Liver (tissue), 9 donors: Measurements from ENCODE around the gene FA2H. TPM values are rescaled to one million over a fixed set of nuclear protein-coding genes. Genes with fewer than 3 reads are reported as not detected.
"Not testable (repeated sequence)": the region's sequence is repeated elsewhere in the genome, so short reads cannot be mapped to it uniquely, and the experiment has no call there.

Experiments used
- DNase-seq: peaks from one replicate; pipeline ENCODE4 v3.0.0-alpha.2; 2017; ENCODE audit warnings: low spot score
- H3K27ac ChIP-seq, 2 donors: one replicate each; pipeline ENCODE4 v1.7.0; 2013; ENCODE audit warnings: inconsistent platforms in 2 of 2, low read length in 2 of 2, control low read depth in 1 of 2, low read depth in 1 of 2, mild to moderate bottlenecking in 1 of 2
- H3K27me3 ChIP-seq, 4 donors: one replicate each; pipeline versions ENCODE4 v1.6.1 to v1.7.0; 2013; ENCODE audit warnings: low read length in 3 of 4, inconsistent platforms in 1 of 4, mild to moderate bottlenecking in 1 of 4, moderate library complexity in 1 of 4; ENCODE audit not compliant: control insufficient read depth in 4 of 4, insufficient read depth in 4 of 4
- H3K36me3 ChIP-seq, 4 donors: one replicate each; pipeline versions ENCODE4 v1.6.1 to v1.7.0; 2013; ENCODE audit warnings: low read length in 3 of 4, mild to moderate bottlenecking in 3 of 4, low read depth in 1 of 4, moderate library complexity in 1 of 4; ENCODE audit not compliant: control insufficient read depth in 4 of 4, insufficient read depth in 3 of 4
- H3K4me1 ChIP-seq, 4 donors: one replicate each; pipeline versions ENCODE4 v1.6.1 to v1.7.0; 2013; ENCODE audit warnings: low read length in 3 of 4, mild to moderate bottlenecking in 3 of 4, moderate library complexity in 1 of 4; ENCODE audit not compliant: control insufficient read depth in 4 of 4, insufficient read depth in 4 of 4
- H3K4me3 ChIP-seq, 3 donors: one replicate each; pipeline versions ENCODE4 v1.6.1 to v1.7.0; 2013; ENCODE audit warnings: low read length in 3 of 3, control low read depth in 1 of 3, low read depth in 1 of 3, mild to moderate bottlenecking in 1 of 3
- H3K9ac ChIP-seq, 2 donors: one replicate each; pipeline ENCODE4 v1.7.0; 2013; ENCODE audit warnings: low read length in 2 of 2, mild to moderate bottlenecking in 2 of 2, moderate library complexity in 2 of 2, control low read depth in 1 of 2, low read depth in 1 of 2
- H3K9me3 ChIP-seq, 4 donors: one replicate each; pipeline versions ENCODE4 v1.6.1 to v1.7.0; 2013; ENCODE audit warnings: low read length in 3 of 4; ENCODE audit not compliant: control insufficient read depth in 4 of 4
- ATF3 ChIP-seq: IDR thresholded peaks from 2 replicates; pipeline ENCODE4 v1.6.1; 2016; ENCODE audit warnings: antibody characterized with exemption
- EGR1 ChIP-seq, 2 donors: IDR thresholded peaks; 2 replicates each; pipeline ENCODE4 v1.6.1; 2016 to 2018; ENCODE audit warnings: antibody characterized with exemption in 2 of 2, low read depth in 2 of 2
- FOXA1 ChIP-seq: IDR thresholded peaks from 2 replicates; pipeline ENCODE4 v1.6.1; 2016; ENCODE audit warnings: antibody characterized with exemption
- FOXA2 ChIP-seq: IDR thresholded peaks from 2 replicates; pipeline ENCODE4 v1.6.1; 2016; ENCODE audit warnings: antibody characterized with exemption
- GABPA ChIP-seq, 2 donors: IDR thresholded peaks in 1 of 2; conservative IDR thresholded peaks in 1 of 2; 2 replicates each; pipeline ENCODE4 v1.6.1; 2016; ENCODE audit warnings: antibody characterized with exemption in 2 of 2, mild to moderate bottlenecking in 1 of 2, moderate library complexity in 1 of 2
- HNF4A ChIP-seq, 2 donors: conservative IDR thresholded peaks; 2 replicates each; pipeline ENCODE4 v1.6.1; 2016; ENCODE audit warnings: antibody characterized with exemption in 2 of 2, mild to moderate bottlenecking in 2 of 2
- HNF4G ChIP-seq: IDR thresholded peaks from 2 replicates; pipeline ENCODE4 v1.6.1; 2016; ENCODE audit warnings: antibody characterized with exemption
- MAX ChIP-seq: IDR thresholded peaks from 2 replicates; pipeline ENCODE4 v1.6.1; 2016; ENCODE audit warnings: antibody characterized with exemption
- NR2F2 ChIP-seq: IDR thresholded peaks from 2 replicates; pipeline ENCODE4 v1.6.1; 2016; ENCODE audit warnings: antibody characterized with exemption
- RAD21 ChIP-seq, 2 donors: IDR thresholded peaks; 2 replicates each; pipeline ENCODE4 v1.6.1; 2016; ENCODE audit warnings: antibody characterized with exemption in 2 of 2, mild to moderate bottlenecking in 2 of 2
- RXRA ChIP-seq, 2 donors: IDR thresholded peaks; 2 replicates each; pipeline ENCODE4 v1.6.1; 2017 to 2018; ENCODE audit warnings: antibody characterized with exemption in 2 of 2, mild to moderate bottlenecking in 1 of 2
- TAF1 ChIP-seq: conservative IDR thresholded peaks from 2 replicates; pipeline ENCODE4 v1.6.1; 2016; ENCODE audit warnings: antibody characterized with exemption, mild to moderate bottlenecking
- WGBS: extraction: QIAGEN DNeasy Blood & Tissue Kit; methylation state at CpG from one replicate; pipeline ENCODE4 v1.1.7; 2013; 5-methylcytosine and 5-hydroxymethylcytosine counted together
- polyA plus RNA-seq, 2 donors: library from polyadenylated mRNA; stranded (reverse) in 1 of 2; unstranded in 1 of 2; fragments of 200-250 nt in 1 of 2; fragments of >200 nt in 1 of 2; fragmentation: Nextera tagmentation in 1 of 2; extraction: Ambion mirVana in 1 of 2; gene quantifications; one replicate each; pipeline versions ENCODE4 v1.2.1 to v1.2.3, GENCODE V29; 2013 to 2015
- total RNA-seq, 2 donors: library from RNA; depleted of rRNA; stranded (reverse); fragments of >200 nt; gene quantifications; one replicate each; pipeline ENCODE4 v1.2.3, GENCODE V29; 2014
- TF ChIP-seq, protein P1 (sequence below): IDR thresholded peaks from 2 replicates; pipeline ENCODE4 v1.6.1; 2016; ENCODE audit warnings: antibody characterized with exemption, mild to moderate bottlenecking
- TF ChIP-seq, protein P2 (sequence below): fragments of 150-350 bp; IDR thresholded peaks from 2 replicates; pipeline ENCODE4 v1.5.1; 2017; ENCODE audit warnings: improper control_type of control experiment, low read depth, low read length; ENCODE audit not compliant: missing input control
- TF ChIP-seq, protein P3 (sequence below): IDR thresholded peaks from 2 replicates; pipeline ENCODE4 v1.6.1; 2016; ENCODE audit warnings: antibody characterized with exemption
- donor health status: healthy.
- donor health status: healthy.
- donor health status: healthy.
- donor health status: healthy.
- donor health status: healthy.

FA2H gene
- total and polyA plus RNA-seq, 4 donors = 0.02 to 0.17 (median 0.14) TPM; not detected in 1

DNA sequence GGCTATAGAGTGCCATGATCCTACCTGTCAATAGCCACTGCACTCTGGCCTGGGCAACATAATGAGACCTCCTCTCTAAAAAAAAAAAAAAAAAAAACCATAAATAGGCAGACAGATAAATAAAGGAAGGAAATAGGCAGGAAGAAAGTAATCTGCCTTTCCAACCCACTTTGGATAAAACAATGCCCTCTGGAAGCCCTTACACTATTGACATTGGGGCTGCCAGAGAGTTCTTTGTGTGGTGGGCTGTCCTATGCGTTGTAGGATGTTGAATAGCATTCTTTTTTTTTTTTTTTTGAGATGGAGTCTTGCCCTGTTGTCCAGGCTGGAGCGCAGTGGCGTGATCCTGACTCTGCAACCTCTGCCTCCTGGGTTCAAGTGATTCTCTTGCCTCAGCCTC is 100.7 kb downstream of the FA2H start:
- H3K36me3 ChIP-seq = peaks cover 4 to 26% (median 6%) of the 10 kb centered on the region in 4 donors
- H3K4me1 ChIP-seq = no peaks in the 10 kb centered on the region
- no peak overlapping the region for H3K9ac ChIP-seq
- no peak overlapping the region for H3K4me3 ChIP-seq
- no peak overlapping the region for H3K27ac ChIP-seq
- WGBS = 85% methylated on average over 3 of the region's 3 CpGs
- no peaks in the 10 kb centered on the region for H3K9me3 ChIP-seq
- DNase-seq = no peak
- no peak for TF ChIP-seq MAX
- TF ChIP-seq EGR1 (IDR thresholded peaks at IDR 0.05; ENCODE audit: low read depth in 2 of 2) = no peak
- TF ChIP-seq HNF4G = no peak
- TF ChIP-seq ATF3 = no peak
- TF ChIP-seq, protein P1, sequence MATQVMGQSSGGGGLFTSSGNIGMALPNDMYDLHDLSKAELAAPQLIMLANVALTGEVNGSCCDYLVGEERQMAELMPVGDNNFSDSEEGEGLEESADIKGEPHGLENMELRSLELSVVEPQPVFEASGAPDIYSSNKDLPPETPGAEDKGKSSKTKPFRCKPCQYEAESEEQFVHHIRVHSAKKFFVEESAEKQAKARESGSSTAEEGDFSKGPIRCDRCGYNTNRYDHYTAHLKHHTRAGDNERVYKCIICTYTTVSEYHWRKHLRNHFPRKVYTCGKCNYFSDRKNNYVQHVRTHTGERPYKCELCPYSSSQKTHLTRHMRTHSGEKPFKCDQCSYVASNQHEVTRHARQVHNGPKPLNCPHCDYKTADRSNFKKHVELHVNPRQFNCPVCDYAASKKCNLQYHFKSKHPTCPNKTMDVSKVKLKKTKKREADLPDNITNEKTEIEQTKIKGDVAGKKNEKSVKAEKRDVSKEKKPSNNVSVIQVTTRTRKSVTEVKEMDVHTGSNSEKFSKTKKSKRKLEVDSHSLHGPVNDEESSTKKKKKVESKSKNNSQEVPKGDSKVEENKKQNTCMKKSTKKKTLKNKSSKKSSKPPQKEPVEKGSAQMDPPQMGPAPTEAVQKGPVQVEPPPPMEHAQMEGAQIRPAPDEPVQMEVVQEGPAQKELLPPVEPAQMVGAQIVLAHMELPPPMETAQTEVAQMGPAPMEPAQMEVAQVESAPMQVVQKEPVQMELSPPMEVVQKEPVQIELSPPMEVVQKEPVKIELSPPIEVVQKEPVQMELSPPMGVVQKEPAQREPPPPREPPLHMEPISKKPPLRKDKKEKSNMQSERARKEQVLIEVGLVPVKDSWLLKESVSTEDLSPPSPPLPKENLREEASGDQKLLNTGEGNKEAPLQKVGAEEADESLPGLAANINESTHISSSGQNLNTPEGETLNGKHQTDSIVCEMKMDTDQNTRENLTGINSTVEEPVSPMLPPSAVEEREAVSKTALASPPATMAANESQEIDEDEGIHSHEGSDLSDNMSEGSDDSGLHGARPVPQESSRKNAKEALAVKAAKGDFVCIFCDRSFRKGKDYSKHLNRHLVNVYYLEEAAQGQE = no peak
- no peak for TF ChIP-seq NR2F2
- TF ChIP-seq RAD21 (IDR thresholded peaks at IDR 0.05) = no peak
- no peak for TF ChIP-seq TAF1
- no peak for TF ChIP-seq RXRA (IDR thresholded peaks at IDR 0.05)
- TF ChIP-seq, protein P2, sequence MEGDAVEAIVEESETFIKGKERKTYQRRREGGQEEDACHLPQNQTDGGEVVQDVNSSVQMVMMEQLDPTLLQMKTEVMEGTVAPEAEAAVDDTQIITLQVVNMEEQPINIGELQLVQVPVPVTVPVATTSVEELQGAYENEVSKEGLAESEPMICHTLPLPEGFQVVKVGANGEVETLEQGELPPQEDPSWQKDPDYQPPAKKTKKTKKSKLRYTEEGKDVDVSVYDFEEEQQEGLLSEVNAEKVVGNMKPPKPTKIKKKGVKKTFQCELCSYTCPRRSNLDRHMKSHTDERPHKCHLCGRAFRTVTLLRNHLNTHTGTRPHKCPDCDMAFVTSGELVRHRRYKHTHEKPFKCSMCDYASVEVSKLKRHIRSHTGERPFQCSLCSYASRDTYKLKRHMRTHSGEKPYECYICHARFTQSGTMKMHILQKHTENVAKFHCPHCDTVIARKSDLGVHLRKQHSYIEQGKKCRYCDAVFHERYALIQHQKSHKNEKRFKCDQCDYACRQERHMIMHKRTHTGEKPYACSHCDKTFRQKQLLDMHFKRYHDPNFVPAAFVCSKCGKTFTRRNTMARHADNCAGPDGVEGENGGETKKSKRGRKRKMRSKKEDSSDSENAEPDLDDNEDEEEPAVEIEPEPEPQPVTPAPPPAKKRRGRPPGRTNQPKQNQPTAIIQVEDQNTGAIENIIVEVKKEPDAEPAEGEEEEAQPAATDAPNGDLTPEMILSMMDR = no peak
- no peak for TF ChIP-seq HNF4A (conservative IDR thresholded peaks at IDR 0.05)
- no peak for TF ChIP-seq FOXA2
- no peak for TF ChIP-seq FOXA1
- no peak for TF ChIP-seq GABPA (IDR thresholded peaks at IDR 0.05 in 1 of 2, conservative IDR thresholded peaks at IDR 0.05 in 1 of 2)
- TF ChIP-seq, protein P3, sequence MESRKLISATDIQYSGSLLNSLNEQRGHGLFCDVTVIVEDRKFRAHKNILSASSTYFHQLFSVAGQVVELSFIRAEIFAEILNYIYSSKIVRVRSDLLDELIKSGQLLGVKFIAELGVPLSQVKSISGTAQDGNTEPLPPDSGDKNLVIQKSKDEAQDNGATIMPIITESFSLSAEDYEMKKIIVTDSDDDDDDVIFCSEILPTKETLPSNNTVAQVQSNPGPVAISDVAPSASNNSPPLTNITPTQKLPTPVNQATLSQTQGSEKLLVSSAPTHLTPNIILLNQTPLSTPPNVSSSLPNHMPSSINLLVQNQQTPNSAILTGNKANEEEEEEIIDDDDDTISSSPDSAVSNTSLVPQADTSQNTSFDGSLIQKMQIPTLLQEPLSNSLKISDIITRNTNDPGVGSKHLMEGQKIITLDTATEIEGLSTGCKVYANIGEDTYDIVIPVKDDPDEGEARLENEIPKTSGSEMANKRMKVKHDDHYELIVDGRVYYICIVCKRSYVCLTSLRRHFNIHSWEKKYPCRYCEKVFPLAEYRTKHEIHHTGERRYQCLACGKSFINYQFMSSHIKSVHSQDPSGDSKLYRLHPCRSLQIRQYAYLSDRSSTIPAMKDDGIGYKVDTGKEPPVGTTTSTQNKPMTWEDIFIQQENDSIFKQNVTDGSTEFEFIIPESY = no peak
- no peaks in the 10 kb centered on the region for H3K27me3 ChIP-seq

GRCh38 chr16:74668877-74669276 is 105.7 kb downstream of the FA2H start:
- not testable (repeated sequence) for H3K27me3 ChIP-seq, H3K4me3 ChIP-seq, H3K9me3 ChIP-seq, H3K27ac ChIP-seq, DNase-seq, H3K9ac ChIP-seq
- peaks cover 0 to 14% (median 7%) of the 10 kb centered on the region in 4 donors for H3K4me1 ChIP-seq
- WGBS = 96% methylated on average over 10 of the region's 10 CpGs
- H3K36me3 ChIP-seq = peaks cover 3 to 17% (median 5%) of the 10 kb centered on the region in 4 donors
